ENCODE measurements around the gene IFI27L1.

The IFI27L1 gene

GRCh38 chr14:94048691-94049624 lies 32.2 kb upstream of the IFI27L1 start:
- no peak for DNase-seq
- no peak overlapping the region for H3K4me3 ChIP-seq (ENCODE audit: low read length)

DNA sequence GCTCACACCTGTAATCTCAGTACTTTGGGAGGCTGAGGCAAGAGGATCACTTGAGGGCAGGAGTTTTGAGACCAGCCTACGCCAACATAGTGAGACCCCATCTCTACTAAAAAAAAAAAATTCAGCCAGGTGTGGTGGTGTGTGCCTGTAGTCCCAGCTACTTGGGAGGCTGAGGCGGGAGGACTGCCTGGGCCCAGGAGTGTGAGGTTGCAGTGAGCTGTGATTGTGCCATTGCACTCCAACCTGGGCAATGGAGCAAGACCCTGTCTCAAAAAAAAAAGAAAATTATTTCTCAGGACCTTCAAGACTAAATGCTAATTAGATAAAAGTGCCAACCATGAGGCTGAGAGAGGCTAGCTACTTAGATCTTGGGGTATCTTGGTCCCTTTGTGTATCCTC lies 31.5 kb upstream of the IFI27L1 start:
- H3K36me3 ChIP-seq (replicated peaks; ENCODE audit: insufficient read depth, low read length), result no peaks in the 10 kb centered on the region
- H3K4me3 ChIP-seq (ENCODE audit: low read length), result no peak overlapping the region
- H3K4me1 ChIP-seq (ENCODE audit: low read length), result peaks cover 15% of the 10 kb centered on the region
- H4K20me1 ChIP-seq (ENCODE audit: insufficient read depth, low read length), result no peaks in the 10 kb centered on the region
- no peak for DNase-seq
- no peak overlapping the region for H3K27ac ChIP-seq (ENCODE audit: low read length)
- no peak overlapping the region for H3K9ac ChIP-seq (ENCODE audit: low read length)
- no peaks in the 10 kb centered on the region for H3K9me3 ChIP-seq (replicated peaks; ENCODE audit: insufficient read depth, low read length)
- no peaks in the 10 kb centered on the region for H3K27me3 ChIP-seq (replicated peaks; ENCODE audit: insufficient read depth, low read length)
- H3K4me2 ChIP-seq (ENCODE audit: low read depth, low read length), result no peak overlapping the region
- no peak overlapping the region for H2AFZ ChIP-seq (ENCODE audit: low read length)
- H3K9me2 ChIP-seq (replicated peaks; ENCODE audit: insufficient read depth, low read length), result no peaks in the 10 kb centered on the region
- H3F3A ChIP-seq (ENCODE audit: insufficient read depth, low read length), result peaks cover 4% of the 10 kb centered on the region; the same call in 1 of the 2 replicates
- no peaks in the 10 kb centered on the region for H3K79me2 ChIP-seq (ENCODE audit: low read length)
- no peak for TF ChIP-seq CTCF (IDR thresholded peaks at IDR 0.05; ENCODE audit: low read length)
- no peak for TF ChIP-seq EZH2phosphoT487 (IDR thresholded peaks at IDR 0.05; ENCODE audit: low read length)
- TF ChIP-seq EZH2 (optimal IDR thresholded peaks at IDR 0.05; ENCODE audit: low read depth, low read length), result no peak

More at GRCh38 chr14:94048691-94049624, 32.2 kb upstream of the IFI27L1 start:
- no peak for TF ChIP-seq CTCF (IDR thresholded peaks at IDR 0.05; ENCODE audit: low read length)
- no peak for TF ChIP-seq EZH2phosphoT487 (IDR thresholded peaks at IDR 0.05; ENCODE audit: low read length)
- no peak for TF ChIP-seq EZH2 (optimal IDR thresholded peaks at IDR 0.05; ENCODE audit: low read depth, low read length)
- H3K9me2 ChIP-seq (replicated peaks; ENCODE audit: insufficient read depth, low read length), result no peaks in the 10 kb centered on the region
- H3K4me1 ChIP-seq (ENCODE audit: low read length), result peaks cover 15% of the 10 kb centered on the region
- peaks cover 4% of the 10 kb centered on the region; the same call in 1 of the 2 replicates for H3F3A ChIP-seq (ENCODE audit: insufficient read depth, low read length)
- H4K20me1 ChIP-seq (ENCODE audit: insufficient read depth, low read length), result no peaks in the 10 kb centered on the region
- no peaks in the 10 kb centered on the region for H3K9me3 ChIP-seq (replicated peaks; ENCODE audit: insufficient read depth, low read length)
- H3K4me2 ChIP-seq (ENCODE audit: low read depth, low read length), result no peak overlapping the region
- no peak overlapping the region for H3K9ac ChIP-seq (ENCODE audit: low read length)
- no peaks in the 10 kb centered on the region for H3K36me3 ChIP-seq (replicated peaks; ENCODE audit: insufficient read depth, low read length)
- H3K27me3 ChIP-seq (replicated peaks; ENCODE audit: insufficient read depth, low read length), result no peaks in the 10 kb centered on the region
- H2AFZ ChIP-seq (ENCODE audit: low read length), result no peak overlapping the region
- H3K79me2 ChIP-seq (ENCODE audit: low read length), result no peaks in the 10 kb centered on the region
- H3K27ac ChIP-seq (ENCODE audit: low read length), result no peak overlapping the region

DNA sequence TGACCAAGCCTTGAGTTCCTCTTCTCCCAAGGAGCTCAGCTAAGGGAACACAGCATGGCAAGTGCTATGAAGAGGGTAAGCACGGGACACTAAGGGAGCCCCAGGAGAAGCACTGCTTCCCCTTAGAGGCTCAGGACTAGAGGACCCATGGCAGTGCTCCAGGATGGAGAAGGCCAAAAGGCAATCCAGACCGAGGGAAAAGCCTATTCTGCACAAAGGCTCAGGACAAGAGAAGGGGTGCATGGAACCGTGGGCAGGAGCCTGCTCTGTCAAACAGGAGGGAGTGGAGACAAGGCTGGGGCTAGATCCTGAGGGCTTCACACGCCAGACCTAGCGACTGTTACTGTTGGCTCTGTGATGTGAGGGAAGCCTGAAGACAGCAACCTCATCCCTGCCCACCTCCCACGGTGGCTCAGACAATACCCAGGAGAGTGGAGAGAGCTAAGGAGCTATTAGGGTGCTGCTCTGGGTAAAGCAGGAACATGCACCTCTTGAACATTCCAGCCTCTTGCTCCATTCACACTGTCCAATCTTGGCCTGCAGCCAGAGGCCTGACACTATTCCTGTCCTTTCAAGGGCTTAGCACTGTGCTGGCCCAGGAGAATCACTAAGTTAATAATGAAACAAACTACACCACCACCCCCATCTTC lies 30.8 kb upstream of the IFI27L1 start:
- no peak overlapping the region for H2AFZ ChIP-seq (ENCODE audit: low read length)
- no peaks in the 10 kb centered on the region for H3K9me3 ChIP-seq (replicated peaks; ENCODE audit: insufficient read depth, low read length)
- peaks cover 4% of the 10 kb centered on the region; the same call in 1 of the 2 replicates for H3F3A ChIP-seq (ENCODE audit: insufficient read depth, low read length)
- no peak for DNase-seq
- no peaks in the 10 kb centered on the region for H4K20me1 ChIP-seq (ENCODE audit: insufficient read depth, low read length)
- TF ChIP-seq CTCF (IDR thresholded peaks at IDR 0.05; ENCODE audit: low read length), result no peak
- no peak for TF ChIP-seq EZH2phosphoT487 (IDR thresholded peaks at IDR 0.05; ENCODE audit: low read length)
- H3K9ac ChIP-seq (ENCODE audit: low read length), result no peak overlapping the region
- no peak overlapping the region for H3K4me3 ChIP-seq (ENCODE audit: low read length)
- peaks cover 15% of the 10 kb centered on the region for H3K4me1 ChIP-seq (ENCODE audit: low read length)
- no peak overlapping the region for H3K4me2 ChIP-seq (ENCODE audit: low read depth, low read length)
- H3K36me3 ChIP-seq (replicated peaks; ENCODE audit: insufficient read depth, low read length), result no peaks in the 10 kb centered on the region
- H3K27ac ChIP-seq (ENCODE audit: low read length), result no peak overlapping the region
- H3K27me3 ChIP-seq (replicated peaks; ENCODE audit: insufficient read depth, low read length), result no peaks in the 10 kb centered on the region
- no peaks in the 10 kb centered on the region for H3K9me2 ChIP-seq (replicated peaks; ENCODE audit: insufficient read depth, low read length)
- no peaks in the 10 kb centered on the region for H3K79me2 ChIP-seq (ENCODE audit: low read length)

Measured in MM.1S (cell line).